ENCODE data around the gene SERPINA1.
"Not testable (repeated sequence)": the region's sequence is repeated elsewhere in the genome, so short reads cannot be mapped to it uniquely, and the experiment has no call there.

The SERPINA1 gene

DNA sequence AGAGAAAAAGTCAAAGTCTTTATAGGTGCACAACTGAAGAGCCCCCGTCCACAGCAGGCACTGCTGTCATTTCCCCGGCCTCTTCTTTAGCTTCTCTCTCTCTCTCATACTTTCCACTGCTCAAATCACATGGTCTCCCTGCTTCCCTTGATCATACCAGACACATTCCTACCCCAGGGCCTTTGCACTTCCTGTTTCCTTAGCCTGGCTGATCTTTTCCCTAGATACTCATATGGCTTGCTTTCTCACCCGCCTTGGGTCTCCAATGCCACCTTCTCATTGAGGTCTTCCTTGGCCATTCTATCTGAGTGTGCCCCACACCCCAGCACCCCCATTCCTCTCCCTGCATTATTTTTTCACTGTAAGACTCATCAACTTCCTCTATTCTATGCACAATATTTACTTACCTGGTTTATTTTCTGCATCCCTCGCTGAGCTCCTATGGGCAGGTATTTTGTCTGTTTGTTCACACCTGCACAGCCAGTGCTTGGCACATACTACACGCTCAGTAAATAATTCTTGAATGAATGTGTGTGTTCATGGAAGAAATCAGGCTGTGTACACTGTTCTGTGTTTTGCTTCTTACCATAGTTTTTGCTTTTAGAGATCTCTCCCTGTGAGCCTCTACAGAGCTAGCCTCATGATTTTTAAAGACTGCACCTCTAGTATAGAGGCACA lies 31.9 kb downstream of the SERPINA1 start:
- TF ChIP-seq, protein P1, sequence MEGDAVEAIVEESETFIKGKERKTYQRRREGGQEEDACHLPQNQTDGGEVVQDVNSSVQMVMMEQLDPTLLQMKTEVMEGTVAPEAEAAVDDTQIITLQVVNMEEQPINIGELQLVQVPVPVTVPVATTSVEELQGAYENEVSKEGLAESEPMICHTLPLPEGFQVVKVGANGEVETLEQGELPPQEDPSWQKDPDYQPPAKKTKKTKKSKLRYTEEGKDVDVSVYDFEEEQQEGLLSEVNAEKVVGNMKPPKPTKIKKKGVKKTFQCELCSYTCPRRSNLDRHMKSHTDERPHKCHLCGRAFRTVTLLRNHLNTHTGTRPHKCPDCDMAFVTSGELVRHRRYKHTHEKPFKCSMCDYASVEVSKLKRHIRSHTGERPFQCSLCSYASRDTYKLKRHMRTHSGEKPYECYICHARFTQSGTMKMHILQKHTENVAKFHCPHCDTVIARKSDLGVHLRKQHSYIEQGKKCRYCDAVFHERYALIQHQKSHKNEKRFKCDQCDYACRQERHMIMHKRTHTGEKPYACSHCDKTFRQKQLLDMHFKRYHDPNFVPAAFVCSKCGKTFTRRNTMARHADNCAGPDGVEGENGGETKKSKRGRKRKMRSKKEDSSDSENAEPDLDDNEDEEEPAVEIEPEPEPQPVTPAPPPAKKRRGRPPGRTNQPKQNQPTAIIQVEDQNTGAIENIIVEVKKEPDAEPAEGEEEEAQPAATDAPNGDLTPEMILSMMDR (conservative IDR thresholded peaks at IDR 0.05; ENCODE audit: low read depth, low read length), result no peak
- DNase-seq (ENCODE audit: low read depth), result no peak
- H3K4me3 ChIP-seq (ENCODE audit: low read length), result no peak overlapping the region

DNA sequence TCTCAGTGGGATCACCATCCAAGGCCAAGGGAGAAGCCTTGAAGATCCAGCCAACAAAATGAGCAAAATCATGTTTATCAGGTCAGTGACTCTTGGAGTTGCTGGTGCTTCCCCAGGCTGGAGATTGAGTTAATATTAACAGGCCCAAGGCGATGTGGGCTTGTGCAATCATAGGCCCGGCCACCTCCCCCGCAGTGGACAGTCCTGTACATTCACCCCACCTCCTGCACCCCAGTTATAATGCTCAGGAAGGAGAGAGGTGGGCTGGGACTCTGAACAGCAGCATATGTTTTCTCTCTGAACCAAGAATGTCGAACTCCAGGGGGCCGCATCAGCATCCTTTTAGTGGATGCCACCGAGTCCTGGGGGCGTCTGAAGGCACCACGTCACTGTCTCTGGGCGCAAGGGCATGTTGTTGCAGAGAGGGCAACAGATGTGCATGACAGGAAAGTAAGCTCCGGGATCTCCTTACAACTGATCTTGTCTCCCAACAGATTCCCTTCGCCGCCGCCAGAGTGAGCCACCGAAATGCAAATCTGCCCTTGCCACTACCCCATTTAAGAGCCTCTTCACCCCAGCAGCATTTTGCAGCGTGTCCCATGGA lies 33.1 kb downstream of the SERPINA1 start:
- H3K4me3 ChIP-seq (ENCODE audit: low read length), result no peak overlapping the region
- DNase-seq (ENCODE audit: low read depth), result no peak
- TF ChIP-seq, protein P1 (conservative IDR thresholded peaks at IDR 0.05; ENCODE audit: low read depth, low read length), result peak; percentile 39

DNA sequence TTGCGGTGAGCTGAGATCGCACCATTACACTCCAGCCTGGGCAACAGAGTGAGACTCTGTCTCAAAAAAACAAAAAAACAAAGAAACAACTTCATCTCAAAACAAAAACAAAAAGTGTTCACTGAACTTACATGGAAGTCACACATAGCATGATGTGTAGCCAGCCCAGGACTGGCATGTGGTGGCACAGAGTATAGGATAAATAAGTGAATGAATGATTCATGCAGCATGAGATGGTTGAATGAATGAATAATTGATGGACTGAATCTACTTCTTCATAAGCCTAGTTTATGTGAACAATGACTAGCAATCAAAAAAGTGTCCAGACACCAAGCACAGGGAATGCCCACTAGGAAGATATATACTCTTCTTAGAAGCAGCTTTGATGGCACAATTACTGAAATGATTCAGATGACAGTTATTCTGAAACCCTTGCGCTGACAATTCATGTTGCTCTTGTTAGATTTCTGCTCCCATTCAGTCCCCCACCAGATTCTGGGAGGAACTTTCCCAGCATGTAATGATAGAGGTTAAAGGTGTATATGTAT lies 33.7 kb downstream of the SERPINA1 start:
- no peak overlapping the region for H3K4me3 ChIP-seq (ENCODE audit: low read length)
- DNase-seq (ENCODE audit: low read depth), result no peak
- TF ChIP-seq, protein P1 (conservative IDR thresholded peaks at IDR 0.05; ENCODE audit: low read depth, low read length), result no peak

DNA sequence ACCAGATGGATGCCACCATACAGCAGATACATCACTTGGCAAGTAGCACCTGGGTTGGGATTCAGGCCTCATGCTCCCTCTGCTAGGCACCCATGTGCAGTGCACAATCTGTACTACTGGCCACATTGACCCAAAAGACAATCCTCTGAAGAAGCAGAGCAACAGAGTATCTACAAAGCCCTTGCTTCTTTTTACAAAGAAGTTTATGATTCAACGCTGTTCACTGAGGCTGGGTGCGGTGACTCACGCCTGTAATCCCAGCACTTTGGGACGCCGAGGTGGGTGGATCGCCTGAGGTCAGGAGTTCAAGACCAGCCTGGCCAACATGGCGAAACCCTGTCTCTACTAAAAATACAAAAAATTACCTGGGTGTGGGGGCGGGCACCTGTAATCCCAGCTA lies 34.2 kb downstream of the SERPINA1 start:
- DNase-seq (ENCODE audit: low read depth); H3K4me3 ChIP-seq (ENCODE audit: low read length): not testable (repeated sequence)

DNA sequence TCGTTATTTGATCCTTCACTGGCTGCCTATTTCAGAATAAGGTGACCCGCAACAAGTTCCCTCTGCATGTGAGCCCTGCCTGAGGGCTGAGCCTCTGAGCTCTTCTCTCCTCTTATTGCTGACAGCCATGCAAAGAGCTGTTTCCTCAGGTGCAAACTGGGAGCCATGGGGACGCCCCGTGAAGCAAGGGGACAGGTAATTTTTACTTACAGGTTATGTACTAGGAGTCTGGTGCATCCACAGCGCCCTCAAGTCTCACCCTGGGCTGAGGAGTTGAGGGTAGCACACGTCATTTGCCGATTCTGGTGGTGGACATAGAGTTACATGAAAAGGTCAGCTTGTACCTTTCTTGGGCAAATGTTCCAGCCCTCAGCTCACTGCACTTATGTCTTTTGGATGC lies 39.1 kb downstream of the SERPINA1 start:
- TF ChIP-seq, protein P1 (conservative IDR thresholded peaks at IDR 0.05; ENCODE audit: low read depth, low read length), result no peak
- H3K4me3 ChIP-seq (ENCODE audit: low read length), result no peak overlapping the region
- no peak for DNase-seq (ENCODE audit: low read depth)

DNA sequence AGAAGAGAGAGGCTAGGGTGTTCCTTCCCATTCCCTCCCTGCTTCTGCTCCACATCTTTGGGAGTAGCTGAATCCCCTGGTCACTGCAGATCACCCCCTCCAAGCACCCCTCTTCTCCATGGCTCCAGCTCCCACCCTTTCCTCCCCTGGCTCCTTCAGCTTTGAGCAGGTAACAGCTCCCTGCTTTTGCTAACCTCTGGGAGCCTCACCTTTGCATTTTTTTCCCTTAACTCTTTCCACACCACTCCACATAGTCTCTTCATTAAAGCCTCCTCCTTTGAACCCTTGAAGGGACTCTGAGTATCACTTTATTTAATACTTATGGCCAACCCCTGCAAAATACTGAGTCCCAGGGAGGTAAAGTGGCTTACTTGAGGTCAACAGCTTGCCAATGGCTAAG lies 39.6 kb downstream of the SERPINA1 start:
- H3K4me3 ChIP-seq (ENCODE audit: low read length), result no peak overlapping the region
- TF ChIP-seq, protein P1 (conservative IDR thresholded peaks at IDR 0.05; ENCODE audit: low read depth, low read length), result no peak
- no peak for DNase-seq (ENCODE audit: low read depth)

DNA sequence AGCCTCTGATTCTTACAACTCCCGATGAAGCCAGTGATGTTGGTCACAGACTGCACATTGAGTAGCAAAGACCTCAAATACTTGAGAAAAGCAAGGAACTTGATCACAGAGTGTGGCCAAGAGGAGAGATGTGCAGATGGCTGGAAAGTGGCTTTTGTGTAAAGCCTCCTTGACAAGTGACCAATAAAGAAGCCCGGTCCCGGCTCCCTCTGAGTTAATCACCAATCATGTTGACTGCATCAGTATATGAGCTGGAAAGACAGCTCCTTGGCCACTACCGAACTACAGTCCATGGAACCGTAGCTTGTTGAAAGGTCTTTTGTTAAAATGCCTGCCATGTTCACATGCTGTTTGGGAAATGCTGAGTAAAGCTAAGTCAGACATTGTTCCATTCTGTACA lies 41.6 kb downstream of the SERPINA1 start:
- no peak overlapping the region for H3K4me3 ChIP-seq (ENCODE audit: low read length)
- TF ChIP-seq, protein P1 (conservative IDR thresholded peaks at IDR 0.05; ENCODE audit: low read depth, low read length), result no peak
- DNase-seq (ENCODE audit: low read depth), result no peak

DNA sequence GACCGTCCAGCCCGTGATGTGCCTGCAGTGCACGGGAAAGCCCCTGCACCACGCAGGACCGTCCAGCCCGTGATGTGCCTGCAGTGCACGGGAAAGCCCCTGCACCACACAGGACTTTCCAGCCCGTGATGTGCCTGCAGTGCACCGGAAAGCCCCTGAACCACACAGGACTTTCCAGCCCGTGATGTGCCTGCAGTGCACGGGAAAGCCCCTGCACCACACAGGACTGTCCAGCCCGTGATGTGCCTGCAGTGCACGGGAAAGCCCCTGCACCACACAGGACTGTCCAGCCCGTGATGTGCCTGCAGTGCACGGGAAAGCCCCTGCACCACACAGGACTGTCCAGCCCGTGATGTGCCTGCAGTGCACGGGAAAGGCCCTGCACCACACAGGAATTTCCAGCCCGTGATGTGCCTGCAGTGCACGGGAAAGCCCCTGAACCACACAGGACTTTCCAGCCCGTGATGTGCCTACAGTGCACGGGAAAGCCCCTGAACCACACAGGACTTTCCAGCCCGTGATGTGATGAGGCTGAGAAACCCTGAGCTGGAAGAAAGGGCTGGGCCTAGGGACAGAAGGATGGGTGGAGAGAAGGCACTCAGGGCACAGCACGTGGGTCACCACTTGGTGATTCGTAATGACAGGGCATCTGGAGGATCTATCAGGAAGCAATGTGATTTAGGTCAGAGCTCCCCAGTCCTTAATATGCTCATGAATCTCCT lies 42.2 kb downstream of the SERPINA1 start:
- DNase-seq (ENCODE audit: low read depth), result not testable (repeated sequence)

More for the DNA sequence above, 42.2 kb downstream of the SERPINA1 start:
- H3K4me3 ChIP-seq (ENCODE audit: low read length), result not testable (repeated sequence)
